NCI-H1048 (cell line): ENCODE data around the gene ZNF652.

Source experiments
- DNase-seq: peaks from one replicate; lab custom pipeline; 2025; lab: John Stamatoyannopoulos, UW

ZNF652 gene

DNA sequence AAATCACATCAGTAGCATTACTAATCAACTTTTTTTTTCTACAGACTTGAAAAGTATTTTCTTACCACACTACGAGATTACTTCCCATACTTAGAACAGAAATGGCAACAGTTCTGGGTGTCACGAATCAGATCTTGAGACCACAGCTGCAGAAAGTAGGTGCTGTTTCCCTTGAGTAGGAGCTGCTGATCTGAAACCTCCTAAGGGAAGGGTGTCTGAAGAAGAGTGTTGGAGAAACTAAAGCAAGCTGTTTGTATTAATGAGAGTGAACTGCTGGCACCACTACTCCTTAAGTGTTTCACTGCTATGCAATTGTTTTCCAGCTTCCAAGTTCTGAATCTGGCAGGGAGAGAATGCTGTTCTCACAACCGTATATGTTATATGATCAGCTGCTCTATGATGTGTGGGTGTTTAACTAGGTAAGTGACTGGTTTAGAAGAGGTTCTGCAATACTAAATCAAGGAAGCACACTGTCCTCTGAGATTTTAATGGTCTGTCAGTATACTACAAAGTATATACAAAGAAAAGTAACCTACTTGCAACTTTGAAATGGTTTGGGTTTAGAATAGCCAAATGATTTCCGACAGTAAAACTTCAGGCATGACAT is 3.3 kb downstream of the ZNF652 start:
- DNase-seq: no peak

DNA sequence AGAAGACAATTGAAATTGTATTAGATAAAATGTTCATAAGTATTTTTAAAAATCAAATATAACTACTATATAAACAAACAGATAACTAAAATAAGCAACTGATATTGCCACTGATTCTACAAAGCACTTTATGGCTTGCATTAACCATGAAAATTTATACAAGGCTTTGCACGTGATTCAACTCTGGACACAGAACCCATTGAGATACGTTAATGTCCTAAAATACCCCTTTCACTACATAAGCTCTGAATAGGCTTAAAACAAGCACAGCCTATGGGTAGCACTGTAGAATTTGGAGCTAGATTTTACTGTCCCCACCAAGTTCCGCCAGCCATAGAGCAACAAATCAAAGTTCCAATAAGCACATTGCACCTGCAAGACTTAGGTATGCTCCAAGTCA is 4.5 kb downstream of the ZNF652 start:
- DNase-seq: no peak

DNA sequence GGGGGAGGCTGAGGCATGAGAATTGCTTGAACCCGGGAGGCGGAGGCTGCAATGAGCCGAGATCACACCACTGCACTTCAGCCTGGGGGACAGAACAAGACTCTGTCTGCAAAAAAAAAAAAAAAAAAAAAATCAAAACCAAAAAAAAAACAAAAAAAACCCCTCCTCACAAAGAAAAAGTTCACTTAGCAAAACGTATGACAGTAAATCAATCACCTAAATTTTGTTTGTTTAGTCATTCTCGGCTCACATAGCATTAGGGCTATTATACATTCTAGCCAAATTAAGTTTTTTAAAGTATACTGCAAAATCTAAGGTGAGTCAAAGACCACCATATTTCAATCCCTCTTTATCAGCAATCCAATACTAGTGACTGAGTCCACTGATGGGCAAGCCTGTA is 5.7 kb downstream of the ZNF652 start:
- DNase-seq: no peak

DNA sequence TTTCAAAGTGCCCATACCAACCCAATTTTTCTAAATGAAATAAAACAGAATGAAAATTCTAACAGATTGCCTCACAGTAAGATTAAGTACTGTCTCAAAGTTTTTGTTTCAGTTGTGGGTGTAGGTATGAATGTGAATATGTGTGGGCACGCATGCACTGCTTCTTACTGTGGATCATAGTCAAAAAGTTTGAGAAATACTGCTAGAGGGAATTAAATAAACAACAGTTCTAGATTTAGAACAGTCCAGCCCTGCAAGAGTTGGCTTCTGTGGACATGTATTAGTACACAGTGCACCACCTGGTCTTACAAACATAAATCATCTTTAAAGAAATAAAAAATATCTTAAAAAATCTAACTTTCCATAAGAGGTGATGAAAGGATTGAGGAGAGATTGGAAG is 8.4 kb downstream of the ZNF652 start:
- no peak for DNase-seq

DNA sequence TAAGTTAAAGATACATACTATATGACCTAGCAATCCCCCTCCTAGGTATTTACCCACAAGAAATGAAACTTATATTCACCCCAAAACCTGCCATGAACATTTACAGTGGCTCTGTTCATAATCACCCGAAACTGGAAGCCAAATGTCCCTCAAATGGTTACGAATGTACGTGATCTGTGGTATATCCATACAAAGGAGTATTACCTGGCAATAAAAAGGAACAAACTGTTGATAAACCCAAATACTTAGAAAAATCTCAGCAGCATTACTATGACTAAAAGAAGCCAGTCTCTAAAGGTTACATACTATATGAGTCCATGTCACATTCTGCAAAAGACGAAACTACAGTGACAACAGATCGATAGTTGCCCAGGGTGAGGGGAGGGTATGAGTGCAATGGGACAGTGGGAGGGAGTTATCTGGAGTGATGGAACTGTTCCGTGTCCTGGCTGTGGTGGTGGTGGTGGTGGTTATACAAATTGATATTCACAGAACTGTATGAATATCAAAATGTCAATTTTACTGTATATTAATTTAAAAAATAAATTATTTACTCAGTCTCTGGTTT is 9.4 kb downstream of the ZNF652 start:
- DNase-seq: no peak

DNA sequence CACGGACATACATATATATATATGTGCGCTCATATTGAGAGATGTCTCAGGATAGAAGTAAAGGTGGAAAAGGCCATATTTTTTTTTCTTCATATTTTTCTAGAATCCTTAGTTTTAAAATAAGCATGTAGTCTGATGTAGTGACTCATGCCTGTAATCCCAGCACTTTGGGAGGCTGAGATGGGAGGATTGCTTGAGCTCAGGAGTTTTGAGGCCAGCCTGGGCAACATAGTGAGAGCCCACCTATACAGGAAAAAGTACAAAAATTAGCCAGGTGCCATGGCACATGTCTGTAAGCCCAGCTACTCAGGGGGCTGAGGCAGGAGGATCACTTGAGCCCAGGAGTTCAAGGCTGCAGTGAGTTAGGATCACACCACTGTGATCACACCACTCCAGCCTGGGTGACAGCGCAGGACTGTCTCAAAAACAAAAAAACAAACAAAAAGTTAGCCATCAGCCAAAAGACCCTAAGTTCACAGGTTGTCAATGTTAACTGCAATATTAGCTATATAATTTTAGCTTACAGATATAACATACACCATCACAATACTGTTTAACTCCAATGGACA is 10.4 kb downstream of the ZNF652 start:
- no peak for DNase-seq

DNA sequence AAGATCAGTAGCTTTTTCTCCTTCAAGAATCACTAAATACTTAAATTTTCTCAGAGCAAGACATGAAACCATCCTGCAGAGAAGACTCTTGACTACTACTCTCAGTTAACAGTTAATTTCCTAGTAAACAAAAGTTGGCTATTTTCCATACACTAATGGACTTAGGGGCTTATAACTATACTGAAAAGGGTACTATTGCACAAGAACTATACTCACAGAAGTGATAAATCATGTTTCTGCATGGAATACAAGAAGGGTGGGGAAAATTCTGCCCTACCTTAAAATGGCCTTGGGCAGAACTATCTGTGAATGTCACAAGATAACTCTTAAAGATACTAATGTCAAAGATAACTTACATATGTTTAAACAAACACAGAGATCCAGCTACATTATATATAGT is 12.5 kb downstream of the ZNF652 start:
- no peak for DNase-seq

DNA sequence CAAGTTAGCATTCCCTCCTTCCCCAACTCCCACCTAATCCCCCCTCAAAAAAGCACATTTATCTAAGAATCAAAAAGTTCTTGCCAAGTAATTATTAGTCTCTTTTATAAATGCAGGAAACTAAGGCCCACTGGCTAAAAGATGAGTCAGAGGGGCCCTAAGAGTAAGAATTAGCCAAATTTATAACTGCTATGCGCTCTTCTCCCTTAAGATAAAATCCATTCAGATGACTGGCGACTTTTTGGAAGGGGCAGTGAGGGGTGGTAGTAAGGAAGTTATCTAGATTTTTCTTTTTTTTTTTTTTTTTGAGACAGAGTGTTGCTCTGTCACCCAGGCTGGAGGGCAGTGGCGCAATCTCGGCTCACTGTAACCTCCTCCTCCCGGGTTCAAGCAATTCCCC is 17.1 kb downstream of the ZNF652 start:
- no peak for DNase-seq

DNA sequence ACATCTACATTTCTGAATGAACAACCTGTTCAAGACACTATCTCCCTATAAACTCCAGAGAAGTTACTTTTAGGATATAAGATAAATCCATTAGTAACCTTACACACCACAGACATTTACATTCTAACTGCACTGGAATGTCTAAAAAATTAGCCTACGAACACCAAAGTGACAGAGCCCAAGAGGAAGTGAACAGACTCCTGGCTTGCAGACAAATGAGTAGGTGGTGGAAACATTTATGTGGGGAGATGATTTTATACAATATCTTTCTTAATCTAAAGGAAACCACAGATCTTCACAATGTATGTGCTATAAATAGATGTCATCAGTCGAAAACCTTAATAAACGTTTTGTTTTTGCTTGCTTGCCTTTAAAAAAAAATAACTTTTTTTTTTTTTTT is 18.8 kb downstream of the ZNF652 start:
- DNase-seq: no peak

DNA sequence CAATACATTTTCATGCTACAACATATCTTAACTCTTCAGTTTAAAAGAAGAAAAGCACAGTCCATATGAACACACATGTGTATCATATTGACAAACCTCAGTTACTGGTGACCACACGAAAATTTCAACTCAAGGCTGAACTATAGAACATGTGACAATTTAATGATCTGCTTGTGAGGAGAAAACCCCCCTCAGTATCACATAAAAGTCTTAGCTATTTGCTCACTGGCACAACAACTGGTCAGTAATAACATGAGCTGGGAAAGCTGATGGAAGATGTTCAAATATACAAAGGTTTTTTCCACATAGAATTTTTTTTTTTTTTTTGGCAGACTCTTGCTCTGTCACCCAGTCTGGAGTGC is 19.5 kb downstream of the ZNF652 start:
- no peak for DNase-seq

DNA sequence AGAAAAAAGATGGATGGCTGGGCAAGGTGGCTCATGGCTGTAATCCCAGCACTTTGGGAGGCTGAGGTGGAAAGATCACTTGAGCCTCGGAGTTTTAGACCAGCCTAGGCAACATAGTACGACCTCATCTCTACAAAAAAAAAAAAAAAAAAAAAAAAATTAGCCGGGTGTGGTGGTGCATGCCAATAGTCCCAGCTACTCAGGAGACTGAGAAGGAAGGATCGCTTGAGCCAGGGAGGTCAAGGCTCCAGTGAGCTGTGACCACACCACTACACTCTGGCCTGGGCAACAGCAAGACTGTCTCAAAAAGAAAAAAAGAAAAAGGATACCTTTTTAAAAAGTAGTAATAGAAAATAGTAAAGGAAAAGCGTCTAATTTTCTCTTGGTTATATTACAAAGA is 20.7 kb downstream of the ZNF652 start:
- no peak for DNase-seq

DNA sequence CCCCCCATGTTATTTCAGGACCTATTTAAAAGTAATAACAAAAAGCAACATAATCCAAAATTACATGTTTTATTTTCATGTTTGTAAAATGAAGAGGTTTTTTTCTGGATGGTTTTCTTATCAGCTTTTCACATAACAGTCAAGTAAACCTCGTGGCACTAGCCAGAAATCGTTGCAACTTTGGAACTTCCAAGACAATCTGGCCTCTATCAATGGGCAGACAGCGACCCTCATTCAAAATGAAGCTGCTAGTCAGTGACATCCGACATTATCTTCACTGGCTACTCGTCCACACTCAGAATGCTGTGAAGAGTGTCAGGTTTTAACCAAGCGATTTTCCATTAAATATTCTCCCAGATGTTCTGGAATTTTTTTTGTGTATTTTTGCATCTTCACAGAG is 22.7 kb downstream of the ZNF652 start:
- no peak for DNase-seq

DNA sequence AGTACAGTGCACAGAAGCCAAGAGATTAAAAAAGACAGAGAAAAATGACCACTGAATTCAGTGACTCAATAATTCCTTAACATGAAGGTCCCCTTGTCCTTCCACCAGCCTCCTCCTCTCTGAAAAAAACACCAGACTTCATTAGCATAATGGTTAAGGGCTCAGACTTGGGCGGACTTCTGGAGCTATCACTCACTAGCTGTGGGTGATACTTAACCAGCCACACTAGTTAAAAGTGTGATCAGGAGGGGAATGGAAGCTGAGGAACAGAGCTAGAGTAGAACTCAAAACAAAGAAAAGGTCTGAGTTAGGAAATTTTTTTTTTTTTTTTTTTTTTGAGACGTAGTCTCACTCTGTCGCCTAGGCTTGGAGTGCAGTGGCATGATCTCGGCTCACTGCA is 23.2 kb downstream of the ZNF652 start:
- DNase-seq: no peak

DNA sequence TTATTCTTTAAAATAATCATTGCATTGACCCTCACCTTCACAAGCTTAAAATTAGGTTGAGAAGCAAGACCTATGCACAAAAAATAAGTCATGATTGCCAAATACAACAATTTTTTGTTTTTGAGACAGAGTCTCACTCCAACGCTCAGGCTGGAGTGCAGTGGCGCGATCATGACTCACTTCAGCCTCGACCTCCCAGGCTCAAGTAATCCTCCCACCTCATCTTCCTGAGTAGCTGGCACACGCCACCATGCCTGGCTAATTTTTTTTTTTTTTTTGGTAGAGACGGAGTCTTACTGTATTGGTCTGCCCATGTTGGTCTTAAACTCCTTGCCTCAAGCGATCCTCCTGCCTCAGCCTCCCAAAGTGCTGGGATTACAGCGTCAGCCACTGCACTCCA is 24.2 kb downstream of the ZNF652 start:
- no peak for DNase-seq

DNA sequence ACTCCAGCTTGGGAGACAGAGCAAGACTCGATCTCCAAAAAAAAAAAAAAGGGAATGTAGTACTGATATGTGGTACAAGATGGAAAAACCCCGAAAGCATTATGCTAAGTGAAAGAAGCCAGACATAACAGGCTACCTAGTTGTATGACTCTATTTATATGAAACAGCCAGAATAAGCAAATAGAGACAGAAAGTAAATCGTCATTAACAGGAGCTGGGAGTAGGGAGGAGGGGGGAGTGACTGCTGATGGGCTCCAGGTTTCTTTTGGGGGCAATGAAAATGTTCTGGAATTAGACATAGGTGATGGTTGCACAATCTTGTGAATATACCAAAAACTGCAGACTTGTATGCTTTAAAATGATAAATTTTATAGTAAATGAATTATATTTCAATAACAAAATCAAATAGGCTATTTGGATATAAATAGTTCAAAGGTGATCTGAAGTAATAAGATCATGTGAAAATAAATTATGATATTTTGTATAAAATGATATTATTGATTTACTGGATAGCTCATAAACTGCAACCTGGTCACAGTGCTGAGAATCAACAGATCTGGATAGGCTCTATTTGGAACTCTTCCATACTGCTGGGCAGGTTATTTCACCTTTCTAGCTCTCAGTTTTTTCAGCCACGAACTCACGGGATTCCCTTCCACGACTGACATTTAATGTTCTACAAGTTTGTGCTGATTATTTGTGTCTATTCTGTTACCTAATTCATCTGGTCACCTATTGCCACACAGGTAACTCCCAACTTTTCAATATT is 27.1 kb downstream of the ZNF652 start:
- no peak for DNase-seq

DNA sequence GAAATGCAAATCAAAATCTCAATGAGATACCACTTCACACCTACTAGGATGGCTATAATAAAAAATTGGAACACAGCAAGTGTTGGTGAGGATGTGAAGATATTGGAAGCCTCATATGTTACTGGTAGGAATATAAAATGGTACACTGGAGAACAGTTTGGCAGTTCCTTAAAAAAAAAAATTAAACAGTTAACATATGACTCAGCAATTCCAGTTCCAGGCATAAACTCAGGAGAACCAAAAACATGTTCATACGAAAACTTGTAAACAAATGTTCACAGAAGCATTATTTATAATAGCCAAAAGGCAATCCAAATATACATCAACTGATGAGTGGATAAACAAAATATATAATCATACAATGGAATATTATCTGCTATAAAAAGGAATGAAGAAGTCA is 28.2 kb downstream of the ZNF652 start:
- DNase-seq: no peak

DNA sequence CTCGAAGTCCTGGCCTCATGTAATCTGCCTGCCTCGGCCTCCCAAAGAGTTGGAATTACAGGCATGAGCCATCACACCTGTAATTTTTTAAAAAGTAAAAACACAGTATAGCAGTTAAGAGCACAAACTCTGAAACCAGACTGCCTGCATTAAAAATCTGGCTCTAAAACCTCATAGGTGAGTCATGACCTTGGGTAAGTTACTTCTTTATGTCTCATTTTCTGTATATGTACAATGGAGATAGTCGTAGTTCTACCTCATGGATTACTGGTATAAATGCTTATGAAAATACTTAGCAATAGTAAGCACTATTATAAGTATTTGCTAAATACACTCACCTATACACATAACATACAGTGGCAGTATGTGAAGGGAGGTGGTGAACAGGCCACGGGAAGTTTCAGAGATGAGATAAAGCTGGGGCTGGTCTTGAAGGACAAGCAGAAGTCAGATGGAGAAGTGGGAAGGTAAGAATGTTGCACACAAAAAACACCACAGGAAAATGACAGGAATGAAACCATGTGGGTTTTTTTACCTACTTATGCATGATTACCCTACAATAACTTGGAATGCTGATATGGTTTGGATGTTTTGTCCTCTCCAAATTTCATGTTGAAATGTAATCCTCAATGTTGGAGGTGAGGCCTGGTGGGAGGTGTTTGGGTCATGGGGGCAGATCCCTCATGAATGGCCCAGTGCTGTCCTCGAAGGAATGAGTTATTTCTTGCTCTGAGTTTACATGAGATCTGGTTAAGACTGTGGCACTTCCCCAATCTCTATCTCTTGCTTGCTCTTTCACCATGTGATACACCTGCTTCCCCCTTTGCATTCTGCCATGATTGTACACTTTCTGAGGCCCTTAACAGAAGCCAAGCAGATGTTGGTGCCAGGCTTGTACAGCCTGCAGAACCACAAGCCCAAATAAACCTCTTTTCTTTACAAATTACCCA is 33.9 kb downstream of the ZNF652 start:
- DNase-seq: no peak

DNA sequence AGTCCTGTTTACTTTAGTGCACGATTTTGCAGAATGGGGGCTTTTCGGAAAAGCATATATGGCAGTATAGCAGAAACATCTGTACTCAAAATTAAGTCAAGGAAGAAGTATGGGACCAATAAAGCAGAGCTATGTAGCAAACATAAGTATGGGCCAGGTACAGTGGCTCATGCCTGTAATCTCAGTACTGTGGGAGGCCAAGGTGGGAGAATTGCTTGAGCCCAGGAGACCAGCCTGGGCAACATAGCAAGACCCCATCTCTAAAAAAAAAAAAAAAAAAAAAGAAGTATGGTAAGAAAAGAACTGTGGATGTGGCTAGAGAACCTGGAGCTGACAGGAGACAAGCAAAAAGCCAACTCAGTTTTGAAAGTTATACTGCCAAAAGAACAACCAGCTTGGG is 36.1 kb downstream of the ZNF652 start:
- DNase-seq: no peak

DNA sequence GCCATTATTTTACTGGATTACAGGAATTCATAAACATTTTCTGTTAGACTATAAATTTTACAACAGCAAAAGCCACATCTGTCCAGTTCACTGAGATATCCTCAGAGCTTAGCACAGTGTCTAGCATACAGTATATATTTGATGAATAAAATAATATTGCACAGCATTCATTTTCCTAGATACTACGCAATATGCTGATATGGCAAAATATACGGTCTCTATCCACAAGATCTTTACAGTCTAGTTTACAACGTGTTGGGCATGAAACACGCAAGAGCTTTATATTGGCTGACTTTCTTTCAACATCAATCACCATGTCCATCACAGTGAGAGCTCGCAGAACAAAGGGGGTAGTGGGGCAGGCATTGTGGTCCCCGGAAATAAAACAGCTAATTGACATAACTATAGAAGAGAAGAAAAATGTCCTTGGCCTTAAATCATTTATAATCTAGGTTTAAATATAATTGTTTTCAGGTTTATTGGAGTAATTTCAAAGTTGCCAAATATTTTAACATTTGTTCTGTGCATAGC is 43.5 kb downstream of the ZNF652 start:
- no peak for DNase-seq

DNA sequence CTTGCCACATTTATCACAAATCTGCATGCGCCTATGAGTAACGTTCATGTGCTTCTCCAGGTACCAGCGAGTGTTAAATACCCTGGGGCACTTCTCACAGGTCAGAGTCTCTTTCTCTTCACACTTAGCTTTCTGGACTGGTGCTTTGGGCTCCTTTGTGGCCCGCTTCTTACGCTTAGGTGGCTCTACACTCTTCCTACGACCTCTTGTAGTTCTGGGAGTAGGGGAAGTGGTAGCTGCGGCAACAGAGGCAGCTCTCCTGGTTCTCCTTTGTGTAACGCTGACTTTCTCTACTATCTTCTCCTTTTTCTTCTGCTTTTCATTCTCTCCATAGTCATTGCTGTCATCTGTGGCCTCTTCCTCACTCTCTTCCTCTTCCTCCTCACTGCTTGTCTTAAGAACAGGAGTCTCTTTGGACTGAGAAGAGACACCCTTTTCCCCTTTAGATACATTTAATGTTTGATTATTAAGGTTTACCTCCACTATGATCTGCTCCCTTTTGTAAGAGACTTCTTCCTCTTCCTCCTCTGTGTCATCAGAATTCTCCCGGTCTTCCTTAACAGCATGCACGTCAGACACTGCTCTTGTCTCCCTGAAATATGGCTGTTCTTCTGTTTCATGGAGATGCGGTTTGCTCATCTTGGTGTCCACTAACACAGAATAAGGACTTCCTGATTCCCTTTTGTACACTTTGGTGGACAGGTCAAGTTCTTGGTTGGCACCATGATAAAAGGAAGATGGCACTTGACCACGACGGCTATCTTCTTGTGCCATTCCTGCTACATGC is 45.0 kb downstream of the ZNF652 start:
- no peak for DNase-seq

DNA sequence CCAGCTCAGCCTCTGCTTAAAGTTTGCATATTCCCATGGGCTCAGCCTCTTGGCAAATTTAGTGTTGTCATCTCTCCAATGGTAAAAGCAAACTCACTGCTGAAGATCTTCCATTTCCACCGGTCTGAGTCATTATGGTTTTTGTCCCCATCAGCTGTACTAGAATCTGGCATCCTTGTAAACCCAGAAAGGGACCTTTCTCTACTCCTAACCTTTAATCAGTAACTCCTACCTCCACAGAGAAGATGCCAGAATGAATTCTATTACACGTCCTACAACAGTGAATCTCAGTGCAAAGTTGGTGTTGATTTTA is 45.8 kb downstream of the ZNF652 start:
- DNase-seq: no peak
